Sigmoid colon (tissue), 7 donors: ENCODE measurements around the gene GPR55. TPM values are rescaled to one million over a fixed set of nuclear protein-coding genes. Genes with fewer than 3 reads are reported as not detected.
A peak's percentile ranks its signal among the peaks of the same experiment; 100 is the strongest.

Experiments used
- DNase-seq: peaks from one replicate; pipeline ENCODE4 v3.0.0-alpha.2; 2019
- H3K27ac ChIP-seq, 4 donors: fragments of 200-600 bp; sonication (generic); one replicate each; pipeline ENCODE4 v1.5.1; 2016 to 2019; ENCODE audit warnings: mild to moderate bottlenecking in 1 of 4
- H3K27me3 ChIP-seq, 3 donors: fragments of 200-600 bp; sonication (generic); one replicate each; pipeline ENCODE4 v1.5.1; 2019; ENCODE audit warnings: mild to moderate bottlenecking in 1 of 3
- H3K36me3 ChIP-seq, 4 donors: fragments of 200-600 bp; sonication (generic); one replicate each; pipeline ENCODE4 v1.5.1; 2016 to 2019
- H3K4me1 ChIP-seq, 4 donors: fragments of 200-600 bp; sonication (generic); one replicate each; pipeline ENCODE4 v1.5.1; 2017 to 2019
- H3K4me3 ChIP-seq, 4 donors: fragments of 200-600 bp; sonication (generic); one replicate each; pipeline ENCODE4 v1.5.1; 2017 to 2019; ENCODE audit warnings: mild to moderate bottlenecking in 2 of 4, moderate library complexity in 1 of 4
- H3K9me3 ChIP-seq, 4 donors: fragments of 200-600 bp in 3 of 4; sonication (generic) in 3 of 4; one replicate each; pipeline versions ENCODE4 v1.5.1 to v1.6.1; 2013 to 2019
- EP300 ChIP-seq, 4 donors: sonication (generic); formaldehyde crosslinking; IDR thresholded peaks; one replicate each; pipeline ENCODE4 v1.6.1; 2017; ENCODE audit warnings: antibody characterized with exemption in 4 of 4
- POLR2A ChIP-seq, 2 donors: fragments of 450-650 bp; IDR thresholded peaks; one replicate each; pipeline ENCODE4 v1.6.1; 2016; ENCODE audit warnings: antibody characterized with exemption in 2 of 2, mild to moderate bottlenecking in 2 of 2, moderate library complexity in 2 of 2
- POLR2AphosphoS5 ChIP-seq, 4 donors: sonication (generic); formaldehyde crosslinking; IDR thresholded peaks; one replicate each; pipeline ENCODE4 v1.6.1; 2017; ENCODE audit warnings: antibody characterized with exemption in 4 of 4
- WGBS, 2 donors: extraction: QIAGEN DNeasy Blood & Tissue Kit; methylation state at CpG; one replicate each; pipeline ENCODE4 v1.1.7; 2013; 5-methylcytosine and 5-hydroxymethylcytosine counted together
- intact Hi-C: fragments of 100-400 bp; cut with DNase I; formaldehyde crosslinking; loops from one replicate; pipeline ENCODE4 v1.15.1; 2023
- polyA plus RNA-seq, 3 donors: library from polyadenylated mRNA; stranded (reverse); fragments of 200-250 nt; gene quantifications; one replicate each; pipeline ENCODE4 v1.2.3, GENCODE V29; 2013
- total RNA-seq, 4 donors: library from RNA; depleted of rRNA; stranded (reverse); fragments of >200 nt; gene quantifications; one replicate each; pipeline ENCODE4 v1.1.0, GENCODE V29; 2016
- TF ChIP-seq, protein P1 (sequence below), 4 experiments: fragments of 450-650 bp in 3 of 4; fragments of 200-600 bp in 1 of 4; IDR thresholded peaks; one replicate each; pipeline ENCODE4 v1.5.1; 2016 to 2019; ENCODE audit warnings: antibody characterized with exemption in 4 of 4, mild to moderate bottlenecking in 3 of 4, moderate library complexity in 2 of 4
- donor health status: healthy with polysubstance abuse.
- donor health status: Bipolar disorder and iron deficiency.
- donor health status: healthy.

The GPR55 gene
- not detected for total RNA-seq
- polyA plus RNA-seq, result 1 to 10 TPM in 1 of 3 donors, under 1 TPM in 1, not detected in 1; 0.23 to 1.4 TPM

DNA sequence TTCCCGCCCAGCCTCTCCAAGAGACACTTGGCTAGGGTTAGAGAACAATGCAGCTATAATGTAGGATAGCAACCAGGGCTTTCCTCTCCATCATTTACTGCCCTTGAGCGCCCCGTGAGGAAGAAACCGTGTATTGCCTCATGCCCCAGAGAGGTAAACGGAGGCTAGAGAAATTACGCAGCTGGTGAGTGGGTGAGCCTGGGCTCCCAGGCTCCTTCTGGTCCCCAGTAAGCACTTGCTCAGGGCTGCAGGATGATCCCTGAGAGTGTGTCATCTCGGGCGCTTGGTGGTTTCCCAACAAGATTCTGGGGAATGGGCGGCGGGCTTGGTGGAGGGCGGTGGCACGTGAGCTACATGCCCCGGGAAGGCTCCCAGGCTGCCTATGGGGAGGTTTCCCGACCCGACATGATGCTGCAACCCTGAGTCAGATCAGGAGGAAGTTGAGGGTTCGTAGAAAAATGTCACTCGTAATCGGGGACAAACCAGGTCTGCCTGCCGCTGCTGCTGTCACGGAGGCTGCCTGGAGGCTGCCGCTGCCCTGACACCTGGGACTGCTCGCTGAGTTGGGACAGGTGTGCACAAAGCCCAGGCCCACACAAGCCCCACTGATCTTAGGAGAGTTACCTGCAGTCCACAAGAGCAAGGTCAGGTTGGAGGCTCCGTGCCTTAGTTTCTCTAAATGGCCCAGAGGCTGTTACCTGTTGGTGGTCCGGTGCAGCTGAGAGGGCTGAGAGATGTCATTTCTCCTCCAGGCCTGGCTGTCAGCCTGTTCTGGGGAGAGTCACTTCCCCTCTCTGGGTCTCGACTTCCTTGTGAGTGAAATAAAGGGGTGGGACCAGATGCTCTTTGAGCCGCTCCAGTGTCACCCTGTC lies at the start of gene GPR55:
GPR55 (minus strand) TSS at position 773 of the 872 bp plus-strand sequence. CDS start 14,280 bp downstream, outside the sequence.
- intact Hi-C loops, result no loop called here
- no peaks in the 10 kb centered on the region for H3K4me1 ChIP-seq
- H3K27me3 ChIP-seq, result no peaks in the 10 kb centered on the region
- no peaks in the 10 kb centered on the region for H3K36me3 ChIP-seq
- TF ChIP-seq POLR2AphosphoS5 (IDR thresholded peaks at IDR 0.05) (no peak), POLR2A (IDR thresholded peaks at IDR 0.05) (no peak), EP300 (IDR thresholded peaks at IDR 0.05) (no peak)
- TF ChIP-seq, protein P1, sequence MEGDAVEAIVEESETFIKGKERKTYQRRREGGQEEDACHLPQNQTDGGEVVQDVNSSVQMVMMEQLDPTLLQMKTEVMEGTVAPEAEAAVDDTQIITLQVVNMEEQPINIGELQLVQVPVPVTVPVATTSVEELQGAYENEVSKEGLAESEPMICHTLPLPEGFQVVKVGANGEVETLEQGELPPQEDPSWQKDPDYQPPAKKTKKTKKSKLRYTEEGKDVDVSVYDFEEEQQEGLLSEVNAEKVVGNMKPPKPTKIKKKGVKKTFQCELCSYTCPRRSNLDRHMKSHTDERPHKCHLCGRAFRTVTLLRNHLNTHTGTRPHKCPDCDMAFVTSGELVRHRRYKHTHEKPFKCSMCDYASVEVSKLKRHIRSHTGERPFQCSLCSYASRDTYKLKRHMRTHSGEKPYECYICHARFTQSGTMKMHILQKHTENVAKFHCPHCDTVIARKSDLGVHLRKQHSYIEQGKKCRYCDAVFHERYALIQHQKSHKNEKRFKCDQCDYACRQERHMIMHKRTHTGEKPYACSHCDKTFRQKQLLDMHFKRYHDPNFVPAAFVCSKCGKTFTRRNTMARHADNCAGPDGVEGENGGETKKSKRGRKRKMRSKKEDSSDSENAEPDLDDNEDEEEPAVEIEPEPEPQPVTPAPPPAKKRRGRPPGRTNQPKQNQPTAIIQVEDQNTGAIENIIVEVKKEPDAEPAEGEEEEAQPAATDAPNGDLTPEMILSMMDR (IDR thresholded peaks at IDR 0.05), result no peak
- 63 to 67% methylated on average over 26 of the region's 26 CpGs for WGBS, 2 donors
- H3K27ac ChIP-seq, result no peak within 1 kb of the TSS
- H3K4me3 ChIP-seq, result no peak within 1 kb of the TSS
- no peaks in the 10 kb centered on the region for H3K9me3 ChIP-seq
- DNase-seq, result peak; percentile 60

DNA sequence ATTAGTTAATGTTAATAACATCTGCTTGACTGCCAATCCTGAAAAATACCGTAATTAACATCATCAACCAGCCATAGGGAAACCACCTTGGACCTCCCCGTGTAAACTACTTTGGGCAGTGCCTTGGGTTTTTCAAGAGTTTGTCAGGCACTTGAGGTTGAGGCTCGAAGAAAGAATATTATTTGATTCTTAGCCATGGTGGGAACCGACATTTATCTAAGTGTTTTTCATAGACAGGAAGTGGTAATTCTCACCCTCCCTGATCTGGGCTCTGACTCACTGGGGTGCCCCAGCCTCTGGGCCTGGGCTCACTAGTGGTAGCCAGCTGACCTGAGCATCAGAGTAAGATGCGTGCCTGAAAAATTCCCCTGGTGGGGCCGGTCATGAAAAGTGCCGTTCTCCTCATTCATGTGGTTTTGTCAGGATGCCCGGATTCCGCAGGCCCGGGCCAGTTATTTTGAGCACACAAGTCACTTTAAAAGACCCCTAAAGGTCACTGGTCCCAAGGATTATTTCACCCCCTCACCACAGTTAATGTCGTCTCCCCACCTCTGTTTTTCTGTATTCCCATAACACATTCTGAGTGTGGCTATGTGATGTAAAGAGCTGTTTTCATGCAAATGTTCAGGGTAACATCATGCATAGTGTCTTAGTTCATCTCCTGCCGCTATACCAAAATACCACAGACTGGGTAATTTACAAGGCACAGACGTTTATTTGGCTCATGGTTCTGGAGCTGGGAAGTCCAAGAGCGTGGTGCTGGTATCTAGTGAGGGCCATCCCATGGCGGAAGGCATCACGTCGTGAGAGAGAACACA lies 49.3 kb upstream of the GPR55 start:
- DNase-seq, result no peak
- H3K27me3 ChIP-seq, result no peaks in the 10 kb centered on the region
- no peak overlapping the region for H3K4me3 ChIP-seq
- TF ChIP-seq POLR2A (IDR thresholded peaks at IDR 0.05) (no peak), EP300 (IDR thresholded peaks at IDR 0.05) (no peak), POLR2AphosphoS5 (IDR thresholded peaks at IDR 0.05) (no peak)
- TF ChIP-seq, protein P1 (IDR thresholded peaks at IDR 0.05), result no peak
- no peak overlapping the region for H3K27ac ChIP-seq
- no peaks in the 10 kb centered on the region for H3K9me3 ChIP-seq
- no peaks in the 10 kb centered on the region for H3K4me1 ChIP-seq
- no peaks in the 10 kb centered on the region for H3K36me3 ChIP-seq
- 69 to 86% methylated on average over 17 of the region's 17 CpGs for WGBS, 2 donors
- intact Hi-C loops, result no loop called here

- TF ChIP-seq, protein P1 (IDR thresholded peaks at IDR 0.05), result no peak
- TF ChIP-seq EP300 (IDR thresholded peaks at IDR 0.05) (no peak), POLR2AphosphoS5 (IDR thresholded peaks at IDR 0.05) (no peak), POLR2A (IDR thresholded peaks at IDR 0.05) (no peak)
- DNase-seq, result peak; percentile 3
- 77 to 82% methylated on average over 5 of the region's 5 CpGs for WGBS, 2 donors
- intact Hi-C loops, result no loop called here
- Histone ChIP-seq H3K9me3 (no peaks in the 10 kb centered on the region), H3K36me3 (no peaks in the 10 kb centered on the region), H3K27ac (no peak overlapping the region), H3K27me3 (no peaks in the 10 kb centered on the region), H3K4me3 (no peak overlapping the region), H3K4me1 (no peaks in the 10 kb centered on the region)
Measured at GRCh38 chr2:230972046-230972445, 47.0 kb upstream of the GPR55 start.

DNA sequence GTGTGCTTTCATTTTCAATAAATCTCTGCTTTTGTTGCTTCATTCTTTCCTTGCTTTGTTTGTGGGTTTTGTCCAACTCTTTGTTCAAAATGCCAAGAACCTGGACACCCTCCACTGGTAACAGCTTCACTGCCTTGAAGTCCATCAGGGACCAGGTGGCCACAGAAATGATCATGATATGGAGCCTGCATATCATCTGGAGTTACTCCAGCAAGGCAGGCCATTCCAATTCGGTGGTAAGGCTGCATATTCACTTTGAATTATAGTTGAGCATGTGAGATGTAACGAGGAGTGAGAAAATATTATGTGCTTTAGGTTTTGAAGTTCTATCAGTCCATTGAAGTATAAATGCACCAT lies 44.6 kb upstream of the GPR55 start:
- no peaks in the 10 kb centered on the region for H3K27me3 ChIP-seq
- no peaks in the 10 kb centered on the region for H3K9me3 ChIP-seq
- H3K4me3 ChIP-seq, result no peak overlapping the region
- peak; percentile 8 for DNase-seq
- TF ChIP-seq EP300 (IDR thresholded peaks at IDR 0.05), result no peak
- TF ChIP-seq POLR2AphosphoS5 (IDR thresholded peaks at IDR 0.05), result no peak
- TF ChIP-seq POLR2A (IDR thresholded peaks at IDR 0.05), result no peak
- TF ChIP-seq, protein P1 (IDR thresholded peaks at IDR 0.05), result no peak
- H3K4me1 ChIP-seq, result no peaks in the 10 kb centered on the region
- H3K27ac ChIP-seq, result no peak overlapping the region
- intact Hi-C loops, result no loop called here
- 71 to 79% methylated on average over 2 of the region's 2 CpGs for WGBS, 2 donors
- H3K36me3 ChIP-seq, result no peaks in the 10 kb centered on the region
